ENCODE data around the gene STRA6. TPM values are rescaled to one million over a fixed set of nuclear protein-coding genes. Genes with fewer than 3 reads are reported as not detected.

Gene STRA6
- total RNA-seq, 4 donors from 2014 or later, result not detected

DNA sequence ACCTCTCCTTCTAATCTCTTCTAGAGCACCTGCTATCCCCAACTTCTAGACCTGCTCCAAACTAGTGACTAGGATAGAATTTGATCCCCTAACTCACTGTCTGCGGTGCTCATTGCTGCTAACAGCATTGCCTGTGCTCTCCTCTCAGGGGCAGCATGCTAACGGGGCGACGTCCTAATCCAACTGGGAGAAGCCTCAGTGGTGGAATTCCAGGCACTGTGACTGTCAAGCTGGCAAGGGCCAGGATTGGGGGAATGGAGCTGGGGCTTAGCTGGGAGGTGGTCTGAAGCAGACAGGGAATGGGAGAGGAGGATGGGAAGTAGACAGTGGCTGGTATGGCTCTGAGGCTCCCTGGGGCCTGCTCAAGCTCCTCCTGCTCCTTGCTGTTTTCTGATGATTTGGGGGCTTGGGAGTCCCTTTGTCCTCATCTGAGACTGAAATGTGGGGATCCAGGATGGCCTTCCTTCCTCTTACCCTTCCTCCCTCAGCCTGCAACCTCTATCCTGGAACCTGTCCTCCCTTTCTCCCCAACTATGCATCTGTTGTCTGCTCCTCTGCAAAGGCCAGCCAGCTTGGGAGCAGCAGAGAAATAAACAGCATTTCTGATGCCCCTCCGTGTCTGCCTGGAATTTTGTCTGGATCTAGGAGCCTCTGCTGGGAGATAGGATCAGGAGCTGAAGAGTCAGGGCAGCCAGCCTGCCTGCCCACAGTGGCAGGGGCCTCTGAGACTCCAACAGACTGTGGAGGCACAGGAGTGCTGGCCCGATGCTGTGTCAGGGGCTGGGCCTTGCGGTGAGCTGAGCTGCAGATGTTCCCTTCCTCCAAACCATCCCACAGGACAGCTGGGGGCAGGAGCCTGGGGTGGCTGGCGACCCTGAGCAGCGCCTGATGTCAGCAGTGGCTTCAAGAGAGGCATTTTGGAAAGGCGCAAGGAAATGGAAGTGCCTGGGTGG, 26.0 kb downstream of the STRA6 start:
- TF ChIP-seq, protein P1, sequence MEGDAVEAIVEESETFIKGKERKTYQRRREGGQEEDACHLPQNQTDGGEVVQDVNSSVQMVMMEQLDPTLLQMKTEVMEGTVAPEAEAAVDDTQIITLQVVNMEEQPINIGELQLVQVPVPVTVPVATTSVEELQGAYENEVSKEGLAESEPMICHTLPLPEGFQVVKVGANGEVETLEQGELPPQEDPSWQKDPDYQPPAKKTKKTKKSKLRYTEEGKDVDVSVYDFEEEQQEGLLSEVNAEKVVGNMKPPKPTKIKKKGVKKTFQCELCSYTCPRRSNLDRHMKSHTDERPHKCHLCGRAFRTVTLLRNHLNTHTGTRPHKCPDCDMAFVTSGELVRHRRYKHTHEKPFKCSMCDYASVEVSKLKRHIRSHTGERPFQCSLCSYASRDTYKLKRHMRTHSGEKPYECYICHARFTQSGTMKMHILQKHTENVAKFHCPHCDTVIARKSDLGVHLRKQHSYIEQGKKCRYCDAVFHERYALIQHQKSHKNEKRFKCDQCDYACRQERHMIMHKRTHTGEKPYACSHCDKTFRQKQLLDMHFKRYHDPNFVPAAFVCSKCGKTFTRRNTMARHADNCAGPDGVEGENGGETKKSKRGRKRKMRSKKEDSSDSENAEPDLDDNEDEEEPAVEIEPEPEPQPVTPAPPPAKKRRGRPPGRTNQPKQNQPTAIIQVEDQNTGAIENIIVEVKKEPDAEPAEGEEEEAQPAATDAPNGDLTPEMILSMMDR (IDR thresholded peaks at IDR 0.05; ENCODE audit: low read depth), result no peak

DNA sequence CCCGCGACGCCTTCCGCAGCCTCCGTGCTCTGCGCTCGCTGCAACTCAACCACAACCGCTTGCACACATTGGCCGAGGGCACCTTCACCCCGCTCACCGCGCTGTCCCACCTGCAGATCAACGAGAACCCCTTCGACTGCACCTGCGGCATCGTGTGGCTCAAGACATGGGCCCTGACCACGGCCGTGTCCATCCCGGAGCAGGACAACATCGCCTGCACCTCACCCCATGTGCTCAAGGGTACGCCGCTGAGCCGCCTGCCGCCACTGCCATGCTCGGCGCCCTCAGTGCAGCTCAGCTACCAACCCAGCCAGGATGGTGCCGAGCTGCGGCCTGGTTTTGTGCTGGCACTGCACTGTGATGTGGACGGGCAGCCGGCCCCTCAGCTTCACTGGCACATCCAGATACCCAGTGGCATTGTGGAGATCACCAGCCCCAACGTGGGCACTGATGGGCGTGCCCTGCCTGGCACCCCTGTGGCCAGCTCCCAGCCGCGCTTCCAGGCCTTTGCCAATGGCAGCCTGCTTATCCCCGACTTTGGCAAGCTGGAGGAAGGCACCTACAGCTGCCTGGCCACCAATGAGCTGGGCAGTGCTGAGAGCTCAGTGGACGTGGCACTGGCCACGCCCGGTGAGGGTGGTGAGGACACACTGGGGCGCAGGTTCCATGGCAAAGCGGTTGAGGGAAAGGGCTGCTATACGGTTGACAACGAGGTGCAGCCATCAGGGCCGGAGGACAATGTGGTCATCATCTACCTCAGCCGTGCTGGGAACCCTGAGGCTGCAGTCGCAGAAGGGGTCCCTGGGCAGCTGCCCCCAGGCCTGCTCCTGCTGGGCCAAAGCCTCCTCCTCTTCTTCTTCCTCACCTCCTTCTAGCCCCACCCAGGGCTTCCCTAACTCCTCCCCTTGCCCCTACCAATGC, 27.1 kb downstream of the STRA6 start:
- TF ChIP-seq, protein P1 (IDR thresholded peaks at IDR 0.05; ENCODE audit: low read depth), result no peak

DNA sequence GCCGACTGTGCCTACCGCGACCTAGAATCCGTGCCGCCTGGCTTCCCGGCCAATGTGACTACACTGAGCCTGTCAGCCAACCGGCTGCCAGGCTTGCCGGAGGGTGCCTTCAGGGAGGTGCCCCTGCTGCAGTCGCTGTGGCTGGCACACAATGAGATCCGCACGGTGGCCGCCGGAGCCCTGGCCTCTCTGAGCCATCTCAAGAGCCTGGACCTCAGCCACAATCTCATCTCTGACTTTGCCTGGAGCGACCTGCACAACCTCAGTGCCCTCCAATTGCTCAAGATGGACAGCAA, 27.7 kb downstream of the STRA6 start:
- TF ChIP-seq, protein P1 (IDR thresholded peaks at IDR 0.05; ENCODE audit: low read depth), result no peak

DNA sequence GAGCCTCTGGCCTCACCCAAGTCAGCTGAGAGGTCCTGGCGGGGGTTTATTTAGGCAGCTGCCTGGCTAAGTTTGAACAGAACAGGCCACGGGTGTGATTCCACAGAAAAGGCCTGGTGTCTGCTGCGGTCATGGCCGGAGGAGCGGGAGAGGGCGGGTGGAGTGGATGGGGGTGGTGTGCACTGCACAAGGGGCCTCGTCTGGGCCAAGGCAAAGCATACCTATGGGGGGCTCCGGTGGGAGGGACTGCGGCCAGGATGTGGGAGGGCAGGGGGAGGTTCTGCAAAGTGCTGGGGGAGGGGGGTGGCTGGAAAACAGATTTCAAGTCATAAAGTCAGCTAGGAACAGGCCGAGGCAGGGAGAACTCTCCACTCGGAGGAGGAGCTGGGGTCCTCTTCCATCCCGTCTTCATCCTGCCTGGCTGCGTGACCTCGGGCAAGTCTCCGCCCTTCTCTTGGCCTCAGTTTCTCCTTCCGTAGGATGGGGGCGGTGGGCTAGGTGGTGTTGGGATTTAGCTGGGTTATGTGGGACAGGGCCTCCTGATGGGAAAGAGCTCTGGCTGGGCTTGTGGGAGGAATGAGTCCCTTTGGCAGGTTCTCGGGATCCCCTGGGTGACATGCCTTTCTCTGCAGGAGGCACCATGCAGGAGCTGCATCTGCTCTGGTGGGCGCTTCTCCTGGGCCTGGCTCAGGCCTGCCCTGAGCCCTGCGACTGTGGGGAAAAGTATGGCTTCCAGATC, 28.2 kb downstream of the STRA6 start:
- TF ChIP-seq, protein P1 (IDR thresholded peaks at IDR 0.05; ENCODE audit: low read depth), result no peak

DNA sequence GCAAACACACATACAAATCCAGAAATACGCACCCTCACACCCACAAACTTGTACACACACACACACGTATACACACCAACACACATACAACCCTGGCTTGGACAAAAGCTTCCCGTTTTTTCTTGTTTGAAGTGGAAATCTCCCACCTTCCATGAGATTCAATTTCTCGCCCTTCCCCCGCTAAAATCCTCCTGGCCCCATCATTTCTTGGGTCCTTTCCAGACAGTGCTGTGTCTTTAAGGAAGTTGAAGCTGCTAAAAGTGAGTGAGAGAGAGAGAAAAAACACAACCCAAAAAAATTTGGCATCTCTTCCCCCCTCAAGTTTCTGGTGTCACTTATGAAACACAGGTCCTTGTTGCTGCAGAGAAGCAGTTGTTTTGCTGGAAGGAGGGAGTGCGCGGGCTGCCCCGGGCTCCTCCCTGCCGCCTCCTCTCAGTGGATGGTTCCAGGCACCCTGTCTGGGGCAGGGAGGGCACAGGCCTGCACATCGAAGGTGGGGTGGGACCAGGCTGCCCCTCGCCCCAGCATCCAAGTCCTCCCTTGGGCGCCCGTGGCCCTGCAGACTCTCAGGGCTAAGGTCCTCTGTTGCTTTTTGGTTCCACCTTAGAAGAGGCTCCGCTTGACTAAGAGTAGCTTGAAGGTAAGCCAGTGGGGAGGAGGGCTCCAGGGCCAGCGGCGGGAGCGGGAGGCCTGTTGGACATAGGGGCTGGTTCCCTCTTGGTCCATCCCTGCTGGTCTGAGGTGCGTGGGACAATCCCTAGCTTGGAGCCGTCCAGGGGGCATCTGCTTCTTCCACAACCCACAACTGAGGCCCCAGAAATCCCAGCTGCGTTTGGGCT, 29.0 kb downstream of the STRA6 start, which contains the start of gene ISLR:
ISLR (plus strand) TSS at position 331 of the 839 bp plus-strand sequence. CDS start 1,149 bp downstream, outside the sequence.
- TF ChIP-seq, protein P1 (IDR thresholded peaks at IDR 0.05; ENCODE audit: low read depth), result no peak

DNA sequence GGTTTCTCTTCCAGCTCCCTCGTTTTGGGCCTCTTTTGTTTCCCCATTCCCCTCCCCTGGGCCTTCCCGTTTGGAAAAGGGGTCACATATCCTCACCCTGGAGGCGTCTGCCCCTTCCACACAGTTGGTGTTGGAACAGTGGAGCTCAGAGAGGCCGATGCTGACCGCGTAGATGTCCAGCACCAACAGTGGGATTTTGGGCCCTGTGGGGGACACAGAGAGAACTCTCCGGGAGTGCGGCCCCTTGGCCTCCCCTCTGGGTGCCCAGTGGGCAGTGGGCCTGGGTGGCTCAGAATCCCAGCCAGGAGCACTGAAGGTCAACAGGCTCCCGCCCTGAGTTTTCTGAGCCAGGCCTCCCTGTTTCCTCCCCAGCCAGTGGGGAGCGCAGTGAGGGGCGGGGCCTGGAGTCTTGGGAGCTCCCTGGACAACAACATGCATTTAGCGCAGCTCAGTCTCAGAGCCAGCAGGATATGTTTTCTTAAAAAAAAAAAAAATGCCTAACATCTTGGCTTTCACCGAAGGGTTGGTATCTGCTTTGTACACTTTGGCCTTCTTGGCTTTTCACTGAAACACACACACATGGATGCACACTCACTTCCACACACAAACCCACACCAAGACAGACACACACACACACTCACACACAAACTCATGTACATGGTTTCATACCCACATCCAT, 29.7 kb downstream of the STRA6 start:
- TF ChIP-seq, protein P1 (IDR thresholded peaks at IDR 0.05; ENCODE audit: low read depth), result no peak

Measured in subcutaneous adipose tissue (tissue), 4 donors.